ENCODE results near the gene KCNQ1.

GRCh38 chr11:2537010-2537705, 92.3 kb downstream of the KCNQ1 start:
- TF ChIP-seq EZH2 (IDR thresholded peaks at IDR 0.05; ENCODE audit: borderline replicate concordance, low read length) (no peak), CTCF (IDR thresholded peaks at IDR 0.05; ENCODE audit: low read length) (no peak)
